HG03558 (cell line): ENCODE measurements around the gene CNTNAP4.

ENCODE experiments used
- ATAC-seq: cut with Tn5 transposase; IDR thresholded peaks from one replicate; pipeline ENCODE4 v1.9.1; 2021; ENCODE audit warnings: moderate number of reproducible peaks; ENCODE audit not compliant: unreplicated experiment; ENCODE audit errors: extremely low read depth

CNTNAP4 gene

DNA sequence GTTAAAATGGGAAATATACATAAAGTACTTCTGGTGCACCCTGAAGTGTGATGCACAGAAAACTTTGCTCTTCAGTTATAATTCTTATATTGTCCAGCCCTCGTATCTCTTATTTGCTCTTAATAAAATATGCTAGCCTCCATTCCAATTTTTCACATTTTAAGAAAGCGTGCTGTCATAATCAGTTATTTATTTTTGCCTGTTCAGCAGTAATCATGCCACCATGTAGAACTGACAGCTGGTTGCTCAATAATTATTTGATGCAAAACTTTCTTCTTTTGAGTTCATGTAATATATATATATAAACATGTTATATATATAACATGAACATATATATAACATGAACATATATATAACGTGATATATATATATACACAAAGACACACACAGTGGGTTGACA is 294.6 kb downstream of the CNTNAP4 start:
- ATAC-seq = no peak

DNA sequence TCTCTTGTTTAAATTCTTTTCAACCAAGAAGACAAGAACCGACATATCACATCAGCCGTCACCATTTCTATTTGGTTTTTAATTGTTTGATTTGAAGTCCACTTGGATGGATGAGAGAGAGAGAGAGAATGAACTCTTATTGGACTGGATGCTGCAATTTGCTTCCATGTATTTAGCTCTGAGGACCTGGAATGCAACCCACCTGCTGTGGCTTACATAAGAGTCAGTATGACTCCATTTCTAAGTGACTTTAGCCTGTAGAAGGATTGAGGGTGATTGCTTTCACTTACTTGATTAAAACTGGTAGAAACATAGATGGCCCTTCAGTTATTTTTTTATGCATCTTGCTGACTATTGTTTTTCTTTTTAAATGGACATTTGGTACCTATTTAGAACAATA is 296.1 kb downstream of the CNTNAP4 start:
- ATAC-seq = no peak

DNA sequence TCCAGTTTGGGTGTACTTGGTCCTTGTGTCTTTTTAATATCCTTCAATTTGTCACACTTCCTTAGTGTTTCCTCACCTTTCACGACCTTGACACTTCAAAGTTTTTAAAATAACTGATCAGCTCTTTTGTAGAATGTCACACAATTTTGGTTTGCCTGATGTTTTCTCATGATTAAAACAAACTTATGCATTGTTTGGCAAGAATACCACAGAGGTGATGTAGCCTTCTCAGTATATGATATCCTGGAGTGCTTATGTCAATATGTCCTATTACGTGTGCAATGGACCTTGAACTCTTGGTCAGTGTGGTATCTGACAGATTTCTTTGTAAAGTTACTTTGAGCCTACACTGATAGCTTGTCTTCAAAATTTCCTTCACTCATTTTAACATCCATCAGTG is 297.4 kb downstream of the CNTNAP4 start:
- no peak for ATAC-seq

DNA sequence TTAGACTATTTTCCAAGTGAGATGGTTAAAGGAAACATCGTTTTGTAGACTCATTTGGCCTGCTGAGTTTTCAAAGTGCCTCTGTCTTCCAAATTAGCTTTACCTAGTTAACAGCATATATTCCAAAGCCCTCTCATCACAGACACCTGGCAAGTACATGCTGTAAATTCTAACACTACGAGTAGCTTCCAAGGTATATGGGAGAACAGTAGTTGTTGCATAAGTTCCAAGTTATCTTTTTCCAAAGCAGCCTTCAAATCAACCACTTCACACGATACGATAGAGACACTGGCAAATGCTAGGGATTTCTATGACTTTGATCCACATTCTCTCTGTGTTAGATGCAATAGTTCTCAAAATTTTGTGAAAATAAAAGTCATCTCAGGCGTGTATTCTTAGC is 299.3 kb downstream of the CNTNAP4 start:
- ATAC-seq = no peak

DNA sequence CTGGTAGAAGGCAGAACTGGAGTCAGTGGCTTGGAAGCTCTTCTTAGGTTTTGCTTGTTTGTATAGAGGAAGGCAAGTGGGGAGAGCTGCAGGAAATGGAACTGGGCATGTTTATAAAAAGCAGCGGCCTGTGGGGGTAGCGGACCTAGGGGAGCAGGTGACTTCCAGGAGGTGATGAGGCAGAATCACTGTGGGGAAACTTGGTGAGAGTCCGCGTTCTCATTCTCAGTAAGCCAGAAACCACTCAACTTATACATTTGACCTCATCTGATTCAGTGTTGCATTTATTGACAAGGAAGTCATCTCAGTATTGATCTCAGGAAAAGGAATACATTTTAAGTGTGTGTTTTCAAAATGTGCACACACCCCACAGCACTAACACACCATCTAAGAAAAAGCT is 299.8 kb downstream of the CNTNAP4 start:
- peak; percentile 67 for ATAC-seq

DNA sequence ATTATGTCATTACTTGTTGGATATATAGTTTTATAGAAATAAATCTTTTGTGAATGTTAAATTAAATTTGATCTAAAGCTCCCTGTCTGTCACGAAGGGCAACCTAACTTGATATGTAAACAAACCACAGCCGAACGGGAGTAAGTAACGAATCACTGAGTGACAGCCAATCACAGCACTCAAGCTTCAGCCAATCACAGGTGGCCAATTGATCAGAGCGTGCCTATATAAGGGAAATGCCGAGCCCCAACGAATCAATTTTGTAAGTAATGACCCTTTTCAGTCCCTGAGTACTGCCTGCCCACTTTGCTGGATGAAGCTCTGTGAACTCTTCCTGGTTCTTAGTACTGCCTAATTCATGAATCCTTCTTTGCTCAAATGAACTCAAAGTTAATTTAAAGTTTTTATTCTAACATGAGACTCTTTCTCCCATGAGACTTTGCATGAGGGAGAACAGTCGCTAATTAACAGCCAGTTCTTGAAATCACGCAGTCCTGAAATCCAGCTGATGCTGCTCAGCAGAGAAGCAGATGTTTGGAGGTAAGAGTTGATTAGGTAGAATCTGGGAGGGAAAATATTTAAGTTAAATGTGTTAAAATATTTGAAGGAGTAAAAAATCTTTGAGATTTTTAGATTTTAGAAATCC is 302.2 kb downstream of the CNTNAP4 start:
- ATAC-seq = no peak

DNA sequence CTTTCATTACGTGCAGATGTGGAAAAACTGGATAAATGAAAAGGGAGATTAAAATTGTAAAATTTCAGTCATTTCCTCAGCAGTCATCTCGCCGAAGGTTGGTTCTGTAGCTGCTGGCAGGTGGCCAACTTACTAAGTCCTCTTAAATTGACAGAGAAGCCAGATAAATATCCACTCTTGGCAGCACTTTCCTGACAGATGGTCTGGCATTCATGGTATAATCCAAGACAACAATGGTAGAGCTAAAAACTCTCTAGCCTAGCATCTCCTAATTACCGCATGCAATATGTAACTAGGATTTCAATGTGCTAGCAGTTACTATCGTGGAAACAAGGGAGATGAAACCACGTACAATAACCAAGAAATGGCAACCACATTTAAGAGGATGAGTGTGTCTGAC is 306.3 kb downstream of the CNTNAP4 start:
- ATAC-seq = no peak

DNA sequence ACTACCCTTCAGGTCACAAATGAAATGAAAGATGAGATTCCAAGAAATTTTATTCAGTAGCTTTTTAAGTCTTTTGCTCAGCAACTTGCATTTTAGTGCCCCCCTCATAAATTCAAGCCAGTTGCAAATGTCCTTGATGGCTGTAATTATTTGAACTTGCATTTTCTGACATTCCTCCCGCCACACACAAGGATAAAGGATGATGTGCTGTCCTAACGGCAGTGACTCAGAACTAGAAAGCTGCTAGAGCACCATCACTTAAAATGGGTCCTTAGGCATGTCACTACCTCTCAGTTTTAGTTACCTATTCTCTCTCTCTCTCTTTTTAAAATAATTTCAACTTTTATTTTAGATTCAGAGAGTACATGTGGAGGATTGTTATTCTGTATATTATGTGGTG is 306.7 kb downstream of the CNTNAP4 start:
- ATAC-seq = no peak

DNA sequence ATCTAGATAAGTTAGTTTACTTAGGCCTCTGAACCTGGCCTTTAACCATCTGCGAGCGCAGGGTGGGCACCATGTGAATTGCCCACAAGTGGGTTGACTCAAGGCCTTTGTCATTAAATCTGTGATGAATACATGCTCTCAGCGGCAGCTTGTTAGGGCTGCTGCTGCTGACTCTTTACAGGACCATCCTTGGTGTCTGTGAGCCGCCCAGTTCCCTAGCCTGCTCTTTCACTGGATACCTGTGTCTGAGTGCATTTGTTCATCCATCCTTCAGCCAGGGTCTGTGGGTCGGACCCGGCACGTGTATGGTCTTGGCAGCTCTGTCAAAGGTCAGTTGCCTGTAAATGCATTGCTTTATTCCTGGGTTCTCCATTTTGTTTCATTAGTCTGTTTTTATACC is 321.3 kb downstream of the CNTNAP4 start:
- ATAC-seq = no peak

DNA sequence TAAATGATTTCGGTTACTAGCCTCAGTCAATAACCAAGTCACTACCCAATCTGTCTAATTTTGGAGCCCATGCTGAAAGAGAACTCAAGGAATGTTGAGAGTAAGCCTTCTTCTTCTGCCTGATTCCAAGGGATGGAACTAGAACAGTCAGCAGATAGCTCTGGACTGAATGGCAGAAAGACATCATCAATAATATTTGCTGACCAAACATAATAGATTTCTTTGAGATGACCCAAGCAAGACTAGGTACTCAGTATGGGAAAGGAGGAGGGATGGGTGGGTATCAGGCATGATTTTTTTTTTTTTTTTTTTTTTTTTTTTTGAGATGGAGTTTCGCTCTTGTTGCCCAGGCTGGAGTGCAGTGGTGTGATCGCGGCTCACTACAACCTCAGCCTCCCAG is 330.1 kb downstream of the CNTNAP4 start:
- ATAC-seq = no peak
